Activated naive CD4-positive, alpha-beta T cell treated with anti-CD3 and anti-CD28 coated beads, Interleukin-2, amount 10 ng/mL, durations not matched to agents 7 days and 5 days (primary cell): ENCODE results near the gene PRLH.

Source experiments
- CTCF ChIA-PET: fragments of 350-600 bp; sonication (Branson Sonifier 250); formaldehyde crosslinking; loops from one replicate; lab custom pipeline; 2021; ENCODE audit warnings: antibody characterized with exemption; lab: Charles Lee
- DNase-seq: peaks from one replicate; pipeline ENCODE4 v3.0.0-alpha.2; 2020
- H3K27ac Mint-ChIP-seq: one replicate; pipeline ENCODE4 v1.8.0; 2021; ENCODE audit warnings: mild to moderate bottlenecking, moderate library complexity, mixed read lengths
- H3K27me3 Mint-ChIP-seq: one replicate; pipeline ENCODE4 v1.8.0; 2021; ENCODE audit warnings: mild to moderate bottlenecking, mixed read lengths
- H3K36me3 Mint-ChIP-seq: one replicate; pipeline ENCODE4 v1.8.0; 2021; ENCODE audit warnings: mixed read lengths
- H3K4me1 Mint-ChIP-seq: one replicate; pipeline ENCODE4 v1.8.0; 2021; ENCODE audit warnings: mixed read lengths
- H3K4me3 Mint-ChIP-seq: one replicate; pipeline ENCODE4 v1.8.0; 2021; ENCODE audit warnings: mild to moderate bottlenecking, moderate library complexity, mixed read lengths
- H3K9me3 Mint-ChIP-seq: one replicate; pipeline ENCODE4 v1.8.0; 2021; ENCODE audit warnings: mixed read lengths

Gene PRLH

DNA sequence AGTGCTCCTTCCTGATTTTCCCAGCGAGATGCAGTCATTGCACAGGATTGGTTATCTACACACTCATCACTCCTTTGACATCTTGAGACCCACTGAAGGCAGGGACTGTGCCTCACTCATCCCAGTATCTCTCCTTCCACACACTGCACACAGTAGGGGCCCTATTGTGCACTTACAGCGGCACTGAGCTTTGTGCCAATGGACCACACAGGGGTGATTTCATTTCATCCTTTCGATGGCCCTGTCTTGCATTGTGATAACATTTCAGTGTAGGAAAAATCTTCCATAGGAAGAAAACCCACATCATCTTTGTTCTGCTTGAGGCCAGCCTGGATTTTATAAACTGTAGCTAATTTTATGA lies 50.0 kb downstream of the PRLH start:
- peaks cover 18% of the 10 kb centered on the region for H3K27me3 Mint-ChIP-seq
- no peaks in the 10 kb centered on the region for H3K9me3 Mint-ChIP-seq
- no peaks in the 10 kb centered on the region for H3K36me3 Mint-ChIP-seq
- no peak overlapping the region for H3K27ac Mint-ChIP-seq
- H3K4me1 Mint-ChIP-seq, result peaks cover 22% of the 10 kb centered on the region
- CTCF ChIA-PET, result interaction anchor here (1.2 kb wide), 1 partner anchor 13 kb away, joined by 3 read pairs; no protein-coding TSS in a partner anchor
- no peak overlapping the region for H3K4me3 Mint-ChIP-seq
- DNase-seq, result no peak
